ENCODE data around the gene TROAP.

DNA sequence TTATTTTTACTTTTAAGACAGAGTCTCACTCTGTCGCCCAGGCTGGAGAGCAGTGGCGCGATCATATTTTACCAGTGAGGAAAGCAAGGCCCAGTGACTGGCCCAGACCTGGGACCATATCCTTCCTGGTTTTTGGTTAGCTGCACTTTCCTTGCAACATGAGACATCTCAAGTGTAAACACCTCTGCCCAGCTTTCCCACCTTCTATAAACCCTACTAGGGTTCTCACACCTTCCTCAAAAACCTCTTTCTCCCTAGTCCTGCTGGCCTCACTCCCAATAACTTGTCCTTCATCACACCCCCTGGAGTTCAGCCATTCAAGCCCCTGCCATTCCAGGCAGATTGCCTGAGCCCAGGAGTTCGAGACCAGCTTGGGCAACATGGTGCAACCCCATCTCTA lies 38.4 kb upstream of the TROAP start:
- TF ChIP-seq, protein P1, sequence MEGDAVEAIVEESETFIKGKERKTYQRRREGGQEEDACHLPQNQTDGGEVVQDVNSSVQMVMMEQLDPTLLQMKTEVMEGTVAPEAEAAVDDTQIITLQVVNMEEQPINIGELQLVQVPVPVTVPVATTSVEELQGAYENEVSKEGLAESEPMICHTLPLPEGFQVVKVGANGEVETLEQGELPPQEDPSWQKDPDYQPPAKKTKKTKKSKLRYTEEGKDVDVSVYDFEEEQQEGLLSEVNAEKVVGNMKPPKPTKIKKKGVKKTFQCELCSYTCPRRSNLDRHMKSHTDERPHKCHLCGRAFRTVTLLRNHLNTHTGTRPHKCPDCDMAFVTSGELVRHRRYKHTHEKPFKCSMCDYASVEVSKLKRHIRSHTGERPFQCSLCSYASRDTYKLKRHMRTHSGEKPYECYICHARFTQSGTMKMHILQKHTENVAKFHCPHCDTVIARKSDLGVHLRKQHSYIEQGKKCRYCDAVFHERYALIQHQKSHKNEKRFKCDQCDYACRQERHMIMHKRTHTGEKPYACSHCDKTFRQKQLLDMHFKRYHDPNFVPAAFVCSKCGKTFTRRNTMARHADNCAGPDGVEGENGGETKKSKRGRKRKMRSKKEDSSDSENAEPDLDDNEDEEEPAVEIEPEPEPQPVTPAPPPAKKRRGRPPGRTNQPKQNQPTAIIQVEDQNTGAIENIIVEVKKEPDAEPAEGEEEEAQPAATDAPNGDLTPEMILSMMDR (IDR thresholded peaks at IDR 0.05), result no peak
- no peak for TF ChIP-seq POLR2A (IDR thresholded peaks at IDR 0.05)

Data from ovary (tissue), 3 donors.